ENCODE results near the gene TXLNB. TPM values are rescaled to one million over a fixed set of nuclear protein-coding genes. Genes with fewer than 3 reads are reported as not detected.

The TXLNB gene
- polyA plus RNA-seq, 1 experiment: 0.44 TPM

DNA sequence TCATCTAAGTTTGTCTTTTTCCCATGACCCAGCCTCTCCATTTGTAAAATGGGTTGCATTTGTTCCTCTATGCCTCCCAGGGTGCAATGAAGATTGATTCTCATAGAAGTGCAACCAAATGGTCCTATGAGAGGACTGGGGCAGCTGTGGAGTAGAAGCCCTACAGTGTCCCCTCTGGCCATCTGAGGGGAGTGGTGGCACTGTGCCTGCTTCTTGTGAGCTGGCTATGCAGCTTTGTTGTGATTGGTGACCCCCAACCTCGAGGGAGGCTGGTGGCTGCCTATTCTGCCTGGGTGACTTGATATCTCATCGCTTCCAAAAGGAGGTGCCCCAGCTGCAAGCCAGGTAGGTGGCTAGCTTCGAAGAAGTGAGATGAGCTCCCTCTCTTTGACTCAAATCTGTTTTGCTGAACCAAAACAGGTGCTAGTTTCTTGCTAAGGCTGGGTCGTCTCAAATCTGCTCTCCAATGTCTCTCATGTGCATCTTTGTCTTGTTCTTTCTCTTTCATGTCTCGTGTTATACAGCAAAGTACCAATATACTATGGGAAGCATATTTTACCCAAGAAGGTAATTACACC is 33.9 kb downstream of the TXLNB start:
- POLR2A ChIA-PET: no interaction called here
- TF ChIP-seq, protein P1, sequence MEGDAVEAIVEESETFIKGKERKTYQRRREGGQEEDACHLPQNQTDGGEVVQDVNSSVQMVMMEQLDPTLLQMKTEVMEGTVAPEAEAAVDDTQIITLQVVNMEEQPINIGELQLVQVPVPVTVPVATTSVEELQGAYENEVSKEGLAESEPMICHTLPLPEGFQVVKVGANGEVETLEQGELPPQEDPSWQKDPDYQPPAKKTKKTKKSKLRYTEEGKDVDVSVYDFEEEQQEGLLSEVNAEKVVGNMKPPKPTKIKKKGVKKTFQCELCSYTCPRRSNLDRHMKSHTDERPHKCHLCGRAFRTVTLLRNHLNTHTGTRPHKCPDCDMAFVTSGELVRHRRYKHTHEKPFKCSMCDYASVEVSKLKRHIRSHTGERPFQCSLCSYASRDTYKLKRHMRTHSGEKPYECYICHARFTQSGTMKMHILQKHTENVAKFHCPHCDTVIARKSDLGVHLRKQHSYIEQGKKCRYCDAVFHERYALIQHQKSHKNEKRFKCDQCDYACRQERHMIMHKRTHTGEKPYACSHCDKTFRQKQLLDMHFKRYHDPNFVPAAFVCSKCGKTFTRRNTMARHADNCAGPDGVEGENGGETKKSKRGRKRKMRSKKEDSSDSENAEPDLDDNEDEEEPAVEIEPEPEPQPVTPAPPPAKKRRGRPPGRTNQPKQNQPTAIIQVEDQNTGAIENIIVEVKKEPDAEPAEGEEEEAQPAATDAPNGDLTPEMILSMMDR (IDR thresholded peaks at IDR 0.05; ENCODE audit: insufficient read depth, low read depth, low read length): no peak
- Histone ChIP-seq H3K27me3 (ENCODE audit: control insufficient read depth, insufficient read depth, low read length) (0 out of 2 replicates have a peak, but pooled peaks cover 2% of the 10 kb centered on the region), H3K4me3 (ENCODE audit: low read depth, low read length) (no peak overlapping the region), H3K36me3 (ENCODE audit: control insufficient read depth, insufficient read depth, low read length) (no peaks in the 10 kb centered on the region)
- CTCF ChIA-PET: interaction anchor here (0.9 kb wide), 1 partner anchor 34 kb away, joined by 3 read pairs; the partner anchor contains the start of gene TXLNB
- no peak for DNase-seq (ENCODE audit: low read depth)

DNA sequence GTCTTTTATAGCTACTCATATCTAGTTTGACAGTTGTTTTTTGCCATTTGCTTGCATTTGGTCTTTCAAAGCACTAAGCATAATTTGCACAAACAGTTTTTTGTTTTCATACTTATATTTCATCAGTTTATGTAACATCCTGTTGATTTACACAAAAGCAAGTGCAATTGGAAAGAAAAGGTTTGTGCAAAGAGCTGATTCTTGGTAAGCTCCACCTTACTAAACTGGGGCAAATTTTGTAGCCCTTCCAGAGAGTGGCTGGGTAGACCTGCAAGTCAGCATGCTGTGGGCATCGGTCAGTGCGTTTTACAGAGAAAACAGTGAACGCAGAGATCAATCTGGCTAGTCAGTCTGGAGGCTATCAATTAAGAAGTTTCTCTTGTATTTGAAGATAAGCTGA is 34.5 kb downstream of the TXLNB start:
- no peak overlapping the region for H3K4me3 ChIP-seq (ENCODE audit: low read depth, low read length)
- H3K36me3 ChIP-seq (ENCODE audit: control insufficient read depth, insufficient read depth, low read length): no peaks in the 10 kb centered on the region
- POLR2A ChIA-PET: no interaction called here
- TF ChIP-seq, protein P1 (IDR thresholded peaks at IDR 0.05; ENCODE audit: insufficient read depth, low read depth, low read length): no peak
- 0 out of 2 replicates have a peak, but pooled peaks cover 2% of the 10 kb centered on the region for H3K27me3 ChIP-seq (ENCODE audit: control insufficient read depth, insufficient read depth, low read length)
- no peak for DNase-seq (ENCODE audit: low read depth)
- CTCF ChIA-PET: interaction anchor here (0.9 kb wide), 1 partner anchor 35 kb away, joined by 3 read pairs; the partner anchor contains the start of gene TXLNB

DNA sequence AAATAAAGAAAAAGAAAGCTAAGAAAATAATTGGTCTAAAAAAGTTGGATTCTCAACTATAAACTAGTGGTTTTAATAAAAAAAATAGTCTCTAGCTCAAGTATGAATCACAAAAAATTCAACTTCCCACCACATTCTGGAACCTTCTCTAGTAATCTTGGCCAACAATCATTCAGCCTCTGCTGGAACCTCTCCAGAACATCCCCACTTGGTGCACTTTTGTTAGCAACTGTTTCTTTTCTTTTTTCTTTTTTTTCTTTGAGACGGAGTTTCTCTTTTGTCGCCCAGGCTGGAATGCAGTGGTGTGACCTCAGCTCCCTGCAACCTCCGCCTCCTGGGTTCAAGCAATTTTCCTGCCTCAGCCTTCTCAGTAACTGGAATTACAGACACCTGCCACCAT is 35.7 kb downstream of the TXLNB start:
- POLR2A ChIA-PET: no interaction called here

DNA sequence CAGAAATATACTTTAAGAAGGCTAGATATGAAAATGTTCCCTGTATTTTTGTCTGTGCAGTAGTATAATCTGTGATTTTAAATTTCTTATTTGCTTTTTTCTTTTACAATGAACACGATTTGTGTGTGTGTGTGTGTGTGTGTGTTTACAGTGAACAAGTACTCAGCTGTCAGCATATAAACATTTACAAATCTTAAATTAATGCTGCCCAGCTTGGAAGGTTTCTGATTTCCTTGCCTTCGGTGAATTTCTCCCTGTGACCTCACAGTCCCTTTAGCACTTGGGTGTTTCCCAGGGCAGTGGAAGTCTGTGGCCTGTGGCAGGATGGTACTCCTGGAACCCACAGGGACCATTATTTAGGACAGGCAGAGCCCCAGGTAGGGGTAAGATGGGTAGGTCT is 37.6 kb downstream of the TXLNB start:
- CTCF ChIA-PET: no interaction called here
- no peaks in the 10 kb centered on the region for H3K36me3 ChIP-seq (ENCODE audit: control insufficient read depth, insufficient read depth, low read length)
- DNase-seq (ENCODE audit: low read depth): no peak
- no peak overlapping the region for H3K4me3 ChIP-seq (ENCODE audit: low read depth, low read length)
- no peaks in the 10 kb centered on the region for H3K27me3 ChIP-seq (ENCODE audit: control insufficient read depth, insufficient read depth, low read length)
- TF ChIP-seq, protein P1 (IDR thresholded peaks at IDR 0.05; ENCODE audit: insufficient read depth, low read depth, low read length): no peak
- POLR2A ChIA-PET: no interaction called here

More for the DNA sequence above, 35.7 kb downstream of the TXLNB start:
- Histone ChIP-seq H3K27me3 (ENCODE audit: control insufficient read depth, insufficient read depth, low read length) (0 out of 2 replicates have a peak, but pooled peaks cover 2% of the 10 kb centered on the region), H3K36me3 (ENCODE audit: control insufficient read depth, insufficient read depth, low read length) (no peaks in the 10 kb centered on the region), H3K4me3 (ENCODE audit: low read depth, low read length) (no peak overlapping the region)
- CTCF ChIA-PET: interaction anchor here (0.6 to 1.1 kb wide), 3 partner anchors 11 to 92 kb away, joined by 3 read pairs; no protein-coding TSS in a partner anchor
- TF ChIP-seq, protein P1 (IDR thresholded peaks at IDR 0.05; ENCODE audit: insufficient read depth, low read depth, low read length): no peak
- peak; percentile 35 for DNase-seq (ENCODE audit: low read depth)

DNA sequence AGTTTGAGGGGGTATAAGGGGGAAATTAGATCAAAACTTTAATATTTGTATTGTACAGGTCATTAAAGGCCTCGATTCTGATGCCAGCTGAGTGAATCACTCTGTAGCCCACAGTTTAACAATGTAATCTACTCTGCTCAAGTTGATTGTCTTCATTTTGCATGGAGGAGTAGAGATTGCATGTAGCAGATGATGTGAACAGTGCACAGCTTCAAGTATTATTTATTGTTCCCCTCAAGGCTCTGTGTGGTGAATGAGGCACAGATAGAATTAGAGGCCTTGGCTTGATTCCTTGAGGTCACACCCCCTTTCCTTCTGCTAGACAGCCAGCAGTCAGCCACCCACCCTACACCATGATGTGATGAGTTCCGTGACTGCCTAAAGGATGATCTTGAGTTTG is 38.1 kb downstream of the TXLNB start:
- CTCF ChIA-PET: no interaction called here
- POLR2A ChIA-PET: no interaction called here
- H3K36me3 ChIP-seq (ENCODE audit: control insufficient read depth, insufficient read depth, low read length): no peaks in the 10 kb centered on the region
- H3K4me3 ChIP-seq (ENCODE audit: low read depth, low read length): no peak overlapping the region
- no peaks in the 10 kb centered on the region for H3K27me3 ChIP-seq (ENCODE audit: control insufficient read depth, insufficient read depth, low read length)
- no peak for DNase-seq (ENCODE audit: low read depth)
- TF ChIP-seq, protein P1 (IDR thresholded peaks at IDR 0.05; ENCODE audit: insufficient read depth, low read depth, low read length): no peak

Measured in BJ (cell line).